Measurements from ENCODE around the gene VPS39.

VPS39 gene

GRCh38 chr15:42118650-42119445 lies 89.3 kb downstream of the VPS39 start:
- H3K4me1 Mint-ChIP-seq = peaks cover 7% of the 10 kb centered on the region
- H3K4me3 Mint-ChIP-seq = no peak overlapping the region

GRCh38 chr15:42111924-42112323 lies 96.2 kb downstream of the VPS39 start:
- no peak overlapping the region for H3K27ac Mint-ChIP-seq
- no peaks in the 10 kb centered on the region for H3K36me3 Mint-ChIP-seq
- no peaks in the 10 kb centered on the region for H3K9me3 Mint-ChIP-seq
- H3K4me1 Mint-ChIP-seq = peaks cover 6% of the 10 kb centered on the region
- no peak overlapping the region for H3K4me3 Mint-ChIP-seq
- ATAC-seq = no peak
- DNase-seq (ENCODE audit: low spot score in 2 of 2) = no peak

More at GRCh38 chr15:42118650-42119445, 89.3 kb downstream of the VPS39 start:
- Mint-ChIP-seq H3K27ac (no peak overlapping the region), H3K9me3 (no peaks in the 10 kb centered on the region), H3K36me3 (no peaks in the 10 kb centered on the region)
- no peak for ATAC-seq
- DNase-seq (ENCODE audit: low spot score in 2 of 2) = no peak

GRCh38 chr15:42110367-42110766 lies 97.7 kb downstream of the VPS39 start:
- DNase-seq (ENCODE audit: low spot score in 2 of 2) (no peak), ATAC-seq (no peak)
- Mint-ChIP-seq H3K4me3 (no peak overlapping the region), H3K4me1 (peaks cover 6% of the 10 kb centered on the region), H3K36me3 (no peaks in the 10 kb centered on the region), H3K9me3 (no peaks in the 10 kb centered on the region), H3K27ac (no peak overlapping the region)

GRCh38 chr15:42108806-42109205 lies 99.3 kb downstream of the VPS39 start:
- no peaks in the 10 kb centered on the region for H3K36me3 Mint-ChIP-seq
- peaks cover 6% of the 10 kb centered on the region for H3K4me1 Mint-ChIP-seq
- no peak overlapping the region for H3K4me3 Mint-ChIP-seq
- no peaks in the 10 kb centered on the region for H3K9me3 Mint-ChIP-seq
- no peak overlapping the region for H3K27ac Mint-ChIP-seq
- DNase-seq (ENCODE audit: low spot score in 2 of 2) (no peak), ATAC-seq (no peak)
